ENCODE results near the gene LKAAEAR1. TPM values are rescaled to one million over a fixed set of nuclear protein-coding genes. Genes with fewer than 3 reads are reported as not detected.

The LKAAEAR1 gene
- polyA plus RNA-seq, 2 of the 4 experiments (the other 2 are of a cell fraction): 0.14 to 0.56 TPM

DNA sequence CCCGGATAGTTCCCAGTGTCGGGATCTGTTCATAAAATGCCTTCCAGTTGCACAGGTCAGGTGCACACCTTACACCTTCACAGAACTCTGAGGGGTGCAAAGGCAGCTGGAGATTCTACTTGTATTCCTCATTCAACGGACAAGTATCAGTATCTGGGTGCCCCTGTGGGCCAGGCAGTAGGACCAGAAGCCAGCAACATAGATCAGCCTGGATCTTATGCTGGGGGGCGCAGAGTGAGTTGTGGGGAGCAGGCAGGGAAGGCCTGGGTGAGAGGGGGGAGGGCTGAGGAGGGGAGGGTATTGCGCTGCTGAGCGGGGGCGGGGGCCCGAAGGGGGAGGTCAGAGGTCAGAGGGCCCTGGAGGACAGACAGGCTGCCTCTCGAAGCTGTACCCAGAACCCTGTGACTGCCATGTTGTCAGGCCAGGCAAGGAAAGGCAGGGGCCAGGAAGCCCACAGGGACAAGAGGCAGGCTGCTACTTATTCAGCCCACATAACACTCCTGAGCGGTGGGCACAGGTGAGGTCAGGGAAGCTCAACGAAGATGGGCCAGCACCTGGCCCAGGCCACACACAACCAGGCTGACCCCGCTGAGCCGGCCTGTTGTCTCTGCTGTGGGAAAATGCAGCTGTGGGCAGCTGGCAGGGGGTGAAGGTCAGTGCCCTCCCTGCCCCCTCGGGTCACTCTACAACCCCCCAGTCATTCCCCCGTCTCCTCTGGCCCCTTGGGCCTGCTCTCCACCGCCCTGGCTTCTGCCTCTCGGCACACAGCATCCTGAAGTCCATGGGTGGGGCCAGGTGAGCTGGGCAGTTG lies 3.2 kb downstream of the LKAAEAR1 start:
- WGBS (ENCODE audit: missing lambda C conversion rate): 86% methylated on average over 10 of the region's 17 CpGs
- POLR2A ChIA-PET: no interaction called here
- peak overlapping the region; percentile 100; the same call in 2 of the 3 replicates for H3K4me2 ChIP-seq

DNA sequence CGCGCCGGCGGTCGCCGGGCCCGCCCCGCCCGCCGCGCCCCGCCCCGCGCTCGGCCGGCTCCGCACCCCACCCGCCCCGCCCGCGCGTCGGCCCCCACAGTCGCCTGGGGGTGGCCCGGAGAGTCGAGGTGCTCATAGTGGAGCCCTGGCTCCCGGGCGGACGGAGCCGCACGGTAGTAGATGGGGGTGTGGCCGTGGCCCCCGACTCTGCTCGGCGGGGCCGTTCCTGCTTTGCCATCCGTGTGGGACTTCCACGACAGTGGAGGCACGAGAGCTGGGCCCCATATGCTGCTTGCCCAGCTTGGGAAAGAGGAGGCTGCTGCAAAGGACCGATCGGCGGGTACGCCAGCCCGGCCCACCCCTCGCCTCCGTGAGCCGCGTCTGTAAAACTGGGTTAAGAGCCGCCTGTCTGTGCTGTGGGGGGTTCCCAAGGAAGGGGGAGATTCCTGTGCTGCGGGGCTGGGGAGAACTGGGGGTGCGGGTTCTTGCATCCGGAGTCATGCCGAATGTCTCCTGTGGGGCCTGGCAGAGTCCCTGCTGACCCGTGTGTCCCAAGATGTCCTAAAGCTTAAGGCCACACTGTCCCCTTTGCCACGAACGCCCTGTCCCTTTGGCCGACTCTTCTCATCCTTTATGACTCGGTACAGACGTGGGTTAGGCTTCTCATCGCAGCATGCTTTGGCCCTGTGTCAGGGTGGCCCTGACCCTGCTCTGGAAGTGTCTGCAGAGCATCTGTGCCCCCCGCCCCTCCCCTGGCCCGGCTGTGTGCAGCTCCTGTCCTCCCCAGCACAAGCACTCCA lies 4.0 kb downstream of the LKAAEAR1 start, which contains the start of gene OPRL1:
OPRL1 (plus strand) TSS at position 70 of the 800 bp plus-strand sequence. CDS start 12,639 bp downstream, outside the sequence.
- ChIA-PET POLR2A (interaction anchor here (0.7 to 1.5 kb wide), 2 partner anchors 17 to 100 kb away, joined by 7 to 12 read pairs; partner anchors contain the start of gene TCEA2), CTCF (interaction anchor here (0.6 to 9.1 kb wide), 8 partner anchors 11 to 100 kb away, joined by 3 to 121 read pairs (median 4); partner anchors contain the start of gene PRPF6)
- Histone ChIP-seq H3K4me1 (peaks cover 27% of the 10 kb centered on the region), H3K9me3 (no peaks in the 10 kb centered on the region), H3K27ac (peak within 1 kb of the TSS; percentile 93 to 96), H3K4me2 (peak within 1 kb of the TSS; percentile 100), H3K4me3 (peak within 1 kb of the TSS; percentile 89)
- ATAC-seq (peak in 1 of 2 experiments; percentile 1; a peak in 3 of 6 replicates), FAIRE-seq (no peak), DNase-seq (ENCODE audit: low read depth in 1 of 2, low spot score in 1 of 2) (no peak)
- WGBS (ENCODE audit: missing lambda C conversion rate): 71% methylated on average over 20 of the region's 62 CpGs
- no peak for TF ChIP-seq ZFP36 (IDR thresholded peaks at IDR 0.05; ENCODE audit: borderline replicate concordance, partially characterized antibody)
- no peak for TF ChIP-seq HOXA7 (CRISPR knock-in tag; IDR thresholded peaks at IDR 0.05)
- TF ChIP-seq ZNF302 (CRISPR knock-in tag; IDR thresholded peaks at IDR 0.05): no peak
- TF ChIP-seq, protein P1, sequence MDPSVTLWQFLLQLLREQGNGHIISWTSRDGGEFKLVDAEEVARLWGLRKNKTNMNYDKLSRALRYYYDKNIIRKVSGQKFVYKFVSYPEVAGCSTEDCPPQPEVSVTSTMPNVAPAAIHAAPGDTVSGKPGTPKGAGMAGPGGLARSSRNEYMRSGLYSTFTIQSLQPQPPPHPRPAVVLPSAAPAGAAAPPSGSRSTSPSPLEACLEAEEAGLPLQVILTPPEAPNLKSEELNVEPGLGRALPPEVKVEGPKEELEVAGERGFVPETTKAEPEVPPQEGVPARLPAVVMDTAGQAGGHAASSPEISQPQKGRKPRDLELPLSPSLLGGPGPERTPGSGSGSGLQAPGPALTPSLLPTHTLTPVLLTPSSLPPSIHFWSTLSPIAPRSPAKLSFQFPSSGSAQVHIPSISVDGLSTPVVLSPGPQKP (IDR thresholded peaks at IDR 0.05; ENCODE audit: low read depth, low read length): no peak
- TF ChIP-seq, protein P2, sequence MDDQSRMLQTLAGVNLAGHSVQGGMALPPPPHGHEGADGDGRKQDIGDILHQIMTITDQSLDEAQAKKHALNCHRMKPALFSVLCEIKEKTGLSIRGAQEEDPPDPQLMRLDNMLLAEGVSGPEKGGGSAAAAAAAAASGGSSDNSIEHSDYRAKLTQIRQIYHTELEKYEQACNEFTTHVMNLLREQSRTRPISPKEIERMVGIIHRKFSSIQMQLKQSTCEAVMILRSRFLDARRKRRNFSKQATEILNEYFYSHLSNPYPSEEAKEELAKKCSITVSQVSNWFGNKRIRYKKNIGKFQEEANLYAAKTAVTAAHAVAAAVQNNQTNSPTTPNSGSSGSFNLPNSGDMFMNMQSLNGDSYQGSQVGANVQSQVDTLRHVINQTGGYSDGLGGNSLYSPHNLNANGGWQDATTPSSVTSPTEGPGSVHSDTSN (IDR thresholded peaks at IDR 0.05): no peak
- TF ChIP-seq, protein P3, sequence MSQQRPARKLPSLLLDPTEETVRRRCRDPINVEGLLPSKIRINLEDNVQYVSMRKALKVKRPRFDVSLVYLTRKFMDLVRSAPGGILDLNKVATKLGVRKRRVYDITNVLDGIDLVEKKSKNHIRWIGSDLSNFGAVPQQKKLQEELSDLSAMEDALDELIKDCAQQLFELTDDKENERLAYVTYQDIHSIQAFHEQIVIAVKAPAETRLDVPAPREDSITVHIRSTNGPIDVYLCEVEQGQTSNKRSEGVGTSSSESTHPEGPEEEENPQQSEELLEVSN (IDR thresholded peaks at IDR 0.05; ENCODE audit: borderline replicate concordance, low read depth): no peak
- no peak for TF ChIP-seq TFCP2L1 (CRISPR knock-in tag; IDR thresholded peaks at IDR 0.05)
- no peak for TF ChIP-seq KDM5A (IDR thresholded peaks at IDR 0.05)
- TF ChIP-seq EHF (CRISPR knock-in tag; IDR thresholded peaks at IDR 0.05): no peak

More for the DNA sequence above, 3.2 kb downstream of the LKAAEAR1 start:
- DNase-seq (ENCODE audit: low read depth in 1 of 2, low spot score in 1 of 2): no peak
- FAIRE-seq: no peak
- TF ChIP-seq MAFK (IDR thresholded peaks at IDR 0.05; ENCODE audit: partially characterized antibody) (no peak), RARB (CRISPR knock-in tag; IDR thresholded peaks at IDR 0.05) (no peak), TFCP2L1 (CRISPR knock-in tag; IDR thresholded peaks at IDR 0.05) (no peak), FOXS1 (CRISPR knock-in tag; IDR thresholded peaks at IDR 0.05) (no peak), PHF8 (IDR thresholded peaks at IDR 0.05; ENCODE audit: borderline replicate concordance, low read depth) (no peak), ESRRA (IDR thresholded peaks at IDR 0.05; ENCODE audit: borderline replicate concordance, low read length) (no peak)
- TF ChIP-seq, protein P4, sequence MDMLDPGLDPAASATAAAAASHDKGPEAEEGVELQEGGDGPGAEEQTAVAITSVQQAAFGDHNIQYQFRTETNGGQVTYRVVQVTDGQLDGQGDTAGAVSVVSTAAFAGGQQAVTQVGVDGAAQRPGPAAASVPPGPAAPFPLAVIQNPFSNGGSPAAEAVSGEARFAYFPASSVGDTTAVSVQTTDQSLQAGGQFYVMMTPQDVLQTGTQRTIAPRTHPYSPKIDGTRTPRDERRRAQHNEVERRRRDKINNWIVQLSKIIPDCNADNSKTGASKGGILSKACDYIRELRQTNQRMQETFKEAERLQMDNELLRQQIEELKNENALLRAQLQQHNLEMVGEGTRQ (IDR thresholded peaks at IDR 0.05): no peak
- TF ChIP-seq, protein P5, sequence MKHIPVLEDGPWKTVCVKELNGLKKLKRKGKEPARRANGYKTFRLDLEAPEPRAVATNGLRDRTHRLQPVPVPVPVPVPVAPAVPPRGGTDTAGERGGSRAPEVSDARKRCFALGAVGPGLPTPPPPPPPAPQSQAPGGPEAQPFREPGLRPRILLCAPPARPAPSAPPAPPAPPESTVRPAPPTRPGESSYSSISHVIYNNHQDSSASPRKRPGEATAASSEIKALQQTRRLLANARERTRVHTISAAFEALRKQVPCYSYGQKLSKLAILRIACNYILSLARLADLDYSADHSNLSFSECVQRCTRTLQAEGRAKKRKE (CRISPR knock-in tag; IDR thresholded peaks at IDR 0.05; ENCODE audit: low read depth): no peak
- Histone ChIP-seq H3K4me1 (peaks cover 27% of the 10 kb centered on the region), H3K4me3 (no peak overlapping the region), H3K27ac (no peak overlapping the region; a peak in 2 of 6 replicates), H3K9me3 (no peaks in the 10 kb centered on the region)
- no peak for ATAC-seq
- CTCF ChIA-PET: interaction anchor here (0.8 to 9.1 kb wide), 7 partner anchors 9 to 101 kb away, joined by 3 to 121 read pairs (median 5); partner anchors contain the start of gene PRPF6

Measured in A549 (cell line).